NCI-H748 (cell line): ENCODE results near the gene MUC5B.
"Not testable (repeated sequence)": the region's sequence is repeated elsewhere in the genome, so short reads cannot be mapped to it uniquely, and the experiment has no call there.

ENCODE experiments used
- DNase-seq: peaks from one replicate; lab custom pipeline; 2025; ENCODE audit not compliant: unreplicated experiment; lab: John Stamatoyannopoulos, UW

Gene MUC5B

DNA sequence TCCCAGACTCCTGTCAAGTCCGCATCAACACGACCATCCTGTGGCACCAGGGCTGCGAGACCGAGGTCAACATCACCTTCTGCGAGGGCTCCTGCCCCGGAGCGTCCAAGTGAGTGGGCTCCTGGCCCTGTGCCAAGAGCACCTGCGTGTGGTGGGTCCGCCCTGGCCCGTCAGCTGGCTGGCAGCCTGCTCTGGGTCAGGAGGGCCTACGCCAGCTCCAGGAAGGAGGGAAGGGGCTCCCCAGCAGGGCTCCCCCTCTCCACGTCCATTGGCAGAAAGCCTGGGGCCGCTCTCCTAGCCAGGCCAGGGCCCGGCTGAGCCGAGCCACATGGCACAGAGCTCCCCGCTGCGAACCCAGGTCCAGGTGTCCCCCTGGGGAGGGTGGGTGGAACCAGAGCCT, 37.8 kb downstream of the MUC5B start:
- no peak for DNase-seq

- no peak for DNase-seq
These were observed 38.6 kb downstream of the MUC5B start for GRCh38 chr11:1261241-1262071.

DNA sequence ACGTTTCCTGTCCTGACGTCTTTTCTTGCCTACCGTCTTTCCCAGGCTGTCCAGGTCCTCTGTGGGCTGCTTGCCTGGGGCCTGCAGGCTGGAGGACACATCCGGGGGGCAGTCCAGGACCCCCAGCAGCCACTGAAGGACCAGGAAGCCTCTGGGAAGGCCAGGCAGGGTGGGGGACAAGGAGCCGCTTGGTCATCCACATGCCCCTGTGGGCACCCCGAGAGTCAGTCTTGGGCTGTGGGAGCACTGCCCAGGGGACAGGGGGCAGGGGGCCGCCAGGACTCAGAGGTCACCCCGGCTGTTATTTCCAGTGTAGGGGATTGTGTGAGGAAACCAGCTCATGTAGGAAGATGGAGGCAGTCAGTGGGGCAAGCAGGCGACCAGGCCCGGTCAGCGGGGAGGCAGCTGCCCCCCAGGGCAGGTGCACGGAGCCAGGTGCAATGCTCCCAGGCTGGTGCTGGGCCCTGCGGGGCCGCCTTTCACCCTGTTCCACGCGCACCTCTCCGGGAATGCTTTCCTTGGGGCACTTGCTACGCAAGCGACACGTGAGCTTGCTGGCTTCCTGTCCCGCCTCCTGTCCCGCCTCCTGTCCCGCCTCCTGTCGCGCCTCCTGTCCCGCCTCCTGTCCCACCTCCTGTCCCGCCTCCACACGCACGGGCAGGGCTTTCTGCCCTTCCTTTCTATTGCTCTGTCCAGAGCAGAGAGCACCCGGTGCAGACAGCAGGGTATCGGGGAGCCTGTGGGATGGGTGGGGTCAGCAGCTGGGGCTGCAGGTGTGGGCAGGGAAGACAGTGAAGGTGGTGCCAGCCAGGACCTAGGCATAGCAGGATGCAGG, 39.5 kb downstream of the MUC5B start:
- DNase-seq = peak; percentile 87

GRCh38 chr11:1263010-1263409, 40.1 kb downstream of the MUC5B start:
- DNase-seq = no peak

- peak; percentile 38 for DNase-seq
These were observed 41.6 kb downstream of the MUC5B start for GRCh38 chr11:1264444-1264843.

DNA sequence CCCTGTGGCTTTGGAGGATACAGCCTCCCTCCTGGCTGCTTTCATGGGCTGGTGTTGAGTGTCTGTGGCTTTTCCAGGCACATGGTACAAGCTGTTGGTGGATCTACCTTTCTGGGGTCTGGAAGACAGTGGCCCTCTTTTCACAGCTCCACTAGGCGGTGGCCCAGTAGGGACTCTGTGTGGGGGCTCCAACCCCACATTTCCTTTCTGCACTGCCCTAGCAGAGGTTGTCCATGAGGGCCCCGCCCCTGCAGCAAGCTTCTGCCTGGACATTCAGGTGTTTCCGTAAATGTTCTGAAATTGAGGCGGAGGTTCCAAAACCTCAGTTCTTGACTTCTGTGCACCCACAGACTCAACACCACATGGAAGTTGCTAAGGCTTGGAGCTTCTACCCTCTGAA, 42.6 kb downstream of the MUC5B start:
- not testable (repeated sequence) for DNase-seq

GRCh38 chr11:1266976-1267375, 44.1 kb downstream of the MUC5B start:
- DNase-seq = not testable (repeated sequence)

- no peak for DNase-seq
These were observed 44.7 kb downstream of the MUC5B start for GRCh38 chr11:1267441-1268100.

DNA sequence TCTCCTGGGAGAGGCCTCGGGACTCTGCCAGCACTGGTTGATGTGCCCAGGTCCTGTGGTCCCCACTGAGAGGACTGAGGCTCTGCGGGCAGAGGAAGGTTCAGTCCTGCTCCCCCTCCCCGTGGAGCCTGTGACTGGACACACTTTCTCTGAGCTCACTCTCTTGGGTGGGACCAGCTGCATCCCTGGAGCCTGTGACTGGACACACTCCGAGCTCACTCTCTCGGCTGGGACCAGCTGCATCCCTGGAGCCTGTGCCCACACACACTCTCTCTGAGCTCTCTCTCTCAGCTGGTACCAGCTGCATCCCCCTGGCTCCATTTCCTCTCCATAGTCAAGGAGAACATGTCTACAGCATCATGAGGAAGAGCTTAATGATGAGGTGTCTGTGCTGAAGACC, 47.1 kb downstream of the MUC5B start:
- no peak for DNase-seq

GRCh38 chr11:1270476-1270875, 47.6 kb downstream of the MUC5B start:
- DNase-seq = no peak

DNA sequence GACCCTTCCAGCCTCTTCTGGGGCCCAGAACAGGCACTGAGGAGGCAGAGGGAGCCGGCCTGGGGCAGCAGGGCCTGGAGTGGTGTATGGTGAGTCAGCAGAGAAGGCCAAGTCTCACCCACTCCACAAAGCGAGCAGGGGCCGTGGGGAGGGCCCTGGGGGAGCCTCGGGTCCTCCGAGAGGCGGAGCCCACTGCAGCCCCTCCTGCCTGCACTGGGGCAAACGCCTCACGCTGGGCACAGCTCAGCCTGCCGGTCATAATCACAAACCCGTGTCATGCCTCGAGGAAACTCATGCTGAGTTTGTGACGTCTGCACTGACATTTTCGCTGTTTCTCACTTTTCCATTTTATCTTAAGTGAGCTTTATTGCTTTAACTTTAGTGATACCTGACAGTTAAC, 48.1 kb downstream of the MUC5B start:
- no peak for DNase-seq

GRCh38 chr11:1271406-1271805, 48.5 kb downstream of the MUC5B start:
- DNase-seq = no peak

DNA sequence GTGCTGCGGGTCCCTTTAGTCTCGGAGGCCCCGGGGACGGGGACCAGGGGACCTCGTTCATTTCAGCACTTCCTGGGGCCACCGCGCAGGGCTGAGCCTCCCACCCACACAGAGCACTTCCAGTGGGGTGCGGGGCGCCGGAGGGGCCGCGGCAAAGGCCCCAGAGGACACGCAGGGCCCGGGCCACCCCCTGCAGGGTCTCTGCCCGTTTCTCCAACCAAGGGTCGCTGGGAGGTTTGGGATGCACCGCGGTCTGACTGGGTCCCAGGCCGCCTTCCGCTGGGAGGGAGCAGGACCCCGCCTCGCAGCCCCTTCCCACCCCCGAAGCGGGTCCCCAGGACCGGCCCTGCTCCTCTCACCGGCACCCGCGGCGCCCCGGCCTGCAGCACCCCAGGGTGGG, 49.1 kb downstream of the MUC5B start:
- no peak for DNase-seq

- DNase-seq = no peak
These were observed 49.7 kb downstream of the MUC5B start for GRCh38 chr11:1272531-1272930.

DNA sequence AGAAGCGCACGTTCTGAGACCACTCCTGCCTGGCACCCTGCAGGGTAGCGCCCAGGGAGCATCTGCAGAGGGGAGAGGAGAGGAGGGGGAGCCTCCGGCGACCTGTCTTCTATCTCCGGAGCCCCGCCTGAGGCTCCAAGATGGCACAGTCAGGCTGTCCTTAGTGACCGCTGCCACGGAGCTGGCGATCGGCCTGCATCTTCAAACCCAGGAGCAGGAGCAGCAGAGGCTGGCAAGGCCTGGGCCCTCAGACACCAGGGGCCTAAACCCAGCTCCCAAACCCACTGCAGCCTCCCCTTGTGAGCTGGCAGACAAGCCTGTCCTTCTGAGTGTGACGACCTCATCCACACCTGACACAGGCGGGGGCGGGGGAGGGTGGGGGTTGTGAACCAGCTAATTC, 51.6 kb downstream of the MUC5B start:
- DNase-seq = no peak

GRCh38 chr11:1275021-1275420, 52.2 kb downstream of the MUC5B start:
- no peak for DNase-seq

GRCh38 chr11:1276041-1276790, 53.4 kb downstream of the MUC5B start:
- DNase-seq = no peak

DNA sequence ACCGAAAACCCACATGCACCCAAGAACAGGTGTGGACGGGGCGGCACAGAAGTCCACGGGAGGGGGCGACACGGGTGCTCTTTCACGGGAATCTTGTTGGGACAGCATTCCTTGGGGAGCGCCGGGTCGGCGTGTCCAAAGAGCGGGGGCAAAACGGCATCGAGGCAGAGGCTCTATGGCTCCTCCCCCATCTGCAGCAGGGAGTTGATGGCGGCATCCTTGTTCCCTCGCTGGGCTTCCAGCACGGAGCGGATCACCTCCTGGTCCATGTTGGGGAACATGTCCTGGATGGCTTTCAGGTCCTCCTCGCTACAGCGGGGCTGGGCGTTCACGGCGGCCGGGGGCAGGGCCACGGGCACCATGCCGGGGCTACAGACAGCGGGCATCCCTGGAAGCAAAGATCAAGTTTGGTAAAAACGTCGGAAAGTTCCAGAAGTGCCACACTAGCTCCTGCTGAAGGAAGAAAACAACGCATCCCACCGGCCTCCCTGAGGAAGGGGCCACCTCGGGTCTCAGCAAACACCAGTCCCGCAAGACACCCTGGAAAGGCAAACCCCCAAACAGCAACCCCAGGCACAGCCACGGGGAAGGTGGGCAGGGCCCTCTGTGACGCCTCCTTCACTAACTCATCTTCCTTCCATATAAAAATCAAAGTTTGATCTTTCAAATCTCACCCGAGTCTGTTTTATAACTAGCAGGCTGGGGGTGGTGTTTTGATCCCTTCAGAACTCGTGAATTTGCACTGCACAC, 54.2 kb downstream of the MUC5B start:
- no peak for DNase-seq

DNA sequence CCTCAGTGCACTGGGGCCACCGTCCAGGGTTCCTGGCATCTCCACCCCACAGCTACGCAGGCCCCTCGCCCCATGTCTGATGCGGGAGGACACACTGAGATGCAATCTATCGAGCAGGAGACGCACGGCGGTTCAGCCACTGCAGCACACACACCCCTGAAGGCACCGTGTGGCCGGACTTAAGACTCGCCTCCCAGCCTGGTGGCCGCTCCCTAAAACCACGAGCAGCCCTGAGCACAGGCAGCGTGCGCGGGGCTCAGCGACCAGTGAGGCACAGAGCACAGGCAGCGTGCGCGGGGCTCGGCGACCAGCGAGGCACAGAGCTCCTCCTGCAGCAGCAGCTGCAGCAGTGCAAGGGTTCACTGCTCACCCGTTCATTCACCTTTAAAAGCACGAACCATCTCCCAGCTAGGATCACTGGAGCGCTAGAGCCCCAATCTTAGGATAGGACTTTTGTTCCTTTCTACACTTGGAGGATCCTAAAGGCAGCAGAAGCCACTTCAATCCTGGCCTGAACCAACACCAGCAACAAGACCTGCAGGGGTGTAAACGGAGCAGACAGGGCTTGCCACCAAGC, 55.2 kb downstream of the MUC5B start:
- DNase-seq = no peak
